Measurements from ENCODE around the gene ITPKB.
"Not testable (repeated sequence)": the region's sequence is repeated elsewhere in the genome, so short reads cannot be mapped to it uniquely, and the experiment has no call there.

ITPKB gene

DNA sequence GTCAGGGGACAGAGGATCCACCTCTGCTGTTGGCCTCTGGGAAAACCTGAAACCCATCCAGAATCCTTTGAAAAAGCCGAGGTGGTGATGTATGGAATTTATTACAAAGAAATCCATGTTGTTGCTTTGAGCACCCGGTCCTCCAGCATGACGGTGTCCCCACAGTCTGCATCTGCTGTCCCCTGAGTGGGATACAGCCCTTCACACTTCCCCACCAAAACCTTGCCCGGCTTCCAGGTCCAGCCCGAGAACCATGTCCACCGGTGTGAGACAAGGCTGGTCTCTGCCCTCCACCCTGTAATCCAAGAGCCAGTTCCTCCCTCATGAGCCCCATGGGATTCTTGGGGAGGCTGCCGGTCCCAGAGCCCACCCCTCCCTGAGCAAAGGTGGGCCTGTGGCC lies 120.1 kb downstream of the ITPKB start:
- DNase-seq (ENCODE audit: extremely low read depth, insufficient read length): no peak
- no peak for TF ChIP-seq CTCF (IDR thresholded peaks at IDR 0.05; ENCODE audit: insufficient read depth, low read length, poor library complexity, severe bottlenecking)
- no peaks in the 10 kb centered on the region for H3K27me3 ChIP-seq (replicated peaks; ENCODE audit: control insufficient read depth, insufficient read depth, low read length)
- H3K36me3 ChIP-seq (ENCODE audit: control insufficient read depth, insufficient read depth, low read length): no peaks in the 10 kb centered on the region
- no peak overlapping the region for H3K4me3 ChIP-seq (replicated peaks; ENCODE audit: low read depth, low read length)

GRCh38 chr1:226618380-226618779 lies 120.7 kb downstream of the ITPKB start:
- DNase-seq (ENCODE audit: extremely low read depth, insufficient read length): no peak
- H3K4me3 ChIP-seq (replicated peaks; ENCODE audit: low read depth, low read length): no peak overlapping the region
- H3K36me3 ChIP-seq (ENCODE audit: control insufficient read depth, insufficient read depth, low read length): no peaks in the 10 kb centered on the region
- no peak for TF ChIP-seq CTCF (IDR thresholded peaks at IDR 0.05; ENCODE audit: insufficient read depth, low read length, poor library complexity, severe bottlenecking)
- no peaks in the 10 kb centered on the region for H3K27me3 ChIP-seq (replicated peaks; ENCODE audit: control insufficient read depth, insufficient read depth, low read length)

DNA sequence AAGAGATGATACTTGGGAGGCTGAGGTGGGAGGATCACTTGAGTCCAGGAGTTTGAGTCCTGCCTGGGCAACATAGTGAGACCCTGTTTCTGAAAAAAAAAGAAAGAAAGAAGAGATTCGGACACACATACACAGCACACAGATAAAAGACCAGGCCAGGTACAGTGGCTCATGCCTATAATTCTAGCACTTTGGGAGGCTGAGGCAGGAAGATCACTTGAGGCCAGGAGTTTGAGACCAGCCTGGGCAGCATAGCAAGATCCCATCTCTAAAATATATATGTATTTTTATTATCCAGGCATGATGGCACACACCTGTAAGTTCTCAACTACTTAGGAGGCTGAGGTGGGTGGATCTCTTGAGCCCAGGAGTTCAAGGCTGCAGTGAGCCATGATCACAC lies 121.4 kb downstream of the ITPKB start:
- DNase-seq (ENCODE audit: extremely low read depth, insufficient read length); H3K36me3 ChIP-seq (ENCODE audit: control insufficient read depth, insufficient read depth, low read length); H3K4me3 ChIP-seq (replicated peaks; ENCODE audit: low read depth, low read length); H3K27me3 ChIP-seq (replicated peaks; ENCODE audit: control insufficient read depth, insufficient read depth, low read length): not testable (repeated sequence)

- Histone ChIP-seq H3K27me3 (replicated peaks; ENCODE audit: control insufficient read depth, insufficient read depth, low read length) (no peaks in the 10 kb centered on the region), H3K4me3 (replicated peaks; ENCODE audit: low read depth, low read length) (no peak overlapping the region), H3K36me3 (ENCODE audit: control insufficient read depth, insufficient read depth, low read length) (no peaks in the 10 kb centered on the region)
- no peak for TF ChIP-seq CTCF (IDR thresholded peaks at IDR 0.05; ENCODE audit: insufficient read depth, low read length, poor library complexity, severe bottlenecking)
- no peak for DNase-seq (ENCODE audit: extremely low read depth, insufficient read length)
Observed at GRCh38 chr1:226617109-226617508, 122.0 kb downstream of the ITPKB start.

DNA sequence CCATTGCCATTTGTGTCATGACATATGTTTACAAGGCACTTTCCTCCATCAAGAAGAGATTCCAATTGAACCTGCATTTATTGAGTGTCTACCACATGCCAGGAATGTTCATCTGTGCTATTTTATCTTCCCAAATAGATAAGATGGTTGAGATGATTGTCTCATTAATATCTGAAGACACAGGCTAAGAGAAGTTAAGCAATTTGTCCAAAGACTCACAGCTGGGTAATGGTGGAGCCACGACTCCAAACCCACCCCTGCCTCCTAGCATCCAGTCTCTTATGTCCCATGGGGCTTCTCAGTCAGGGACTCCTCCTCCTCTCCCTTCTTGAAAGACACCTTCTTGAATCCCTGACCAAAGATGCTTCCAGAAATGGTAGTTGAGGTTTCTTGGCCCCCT lies 122.4 kb downstream of the ITPKB start:
- no peak for DNase-seq (ENCODE audit: extremely low read depth, insufficient read length)
- TF ChIP-seq CTCF (IDR thresholded peaks at IDR 0.05; ENCODE audit: insufficient read depth, low read length, poor library complexity, severe bottlenecking): no peak
- Histone ChIP-seq H3K4me3 (replicated peaks; ENCODE audit: low read depth, low read length) (no peak overlapping the region), H3K27me3 (replicated peaks; ENCODE audit: control insufficient read depth, insufficient read depth, low read length) (no peaks in the 10 kb centered on the region), H3K36me3 (ENCODE audit: control insufficient read depth, insufficient read depth, low read length) (no peaks in the 10 kb centered on the region)

- Histone ChIP-seq H3K36me3 (ENCODE audit: control insufficient read depth, insufficient read depth, low read length) (no peaks in the 10 kb centered on the region), H3K4me3 (replicated peaks; ENCODE audit: low read depth, low read length) (no peak overlapping the region), H3K27me3 (replicated peaks; ENCODE audit: control insufficient read depth, insufficient read depth, low read length) (no peaks in the 10 kb centered on the region; the same call in 1 of the 2 replicates)
- DNase-seq (ENCODE audit: extremely low read depth, insufficient read length): no peak
- TF ChIP-seq CTCF (IDR thresholded peaks at IDR 0.05; ENCODE audit: insufficient read depth, low read length, poor library complexity, severe bottlenecking): no peak
Observed at GRCh38 chr1:226615876-226616275, 123.2 kb downstream of the ITPKB start.

GRCh38 chr1:226611980-226612379 lies 127.1 kb downstream of the ITPKB start:
- DNase-seq (ENCODE audit: extremely low read depth, insufficient read length); H3K4me3 ChIP-seq (replicated peaks; ENCODE audit: low read depth, low read length); H3K27me3 ChIP-seq (replicated peaks; ENCODE audit: control insufficient read depth, insufficient read depth, low read length); H3K36me3 ChIP-seq (ENCODE audit: control insufficient read depth, insufficient read depth, low read length): not testable (repeated sequence)
